HG02973 (cell line): ENCODE data around the gene RTEL1.
A peak's percentile ranks its signal among the peaks of the same experiment; 100 is the strongest.
"Not testable (repeated sequence)": the region's sequence is repeated elsewhere in the genome, so short reads cannot be mapped to it uniquely, and the experiment has no call there.

Experiments
- ATAC-seq: cut with Tn5 transposase; IDR thresholded peaks from one replicate; pipeline ENCODE4 v1.9.1; 2021; ENCODE audit warnings: moderate library complexity; ENCODE audit not compliant: unreplicated experiment

Gene RTEL1

GRCh38 chr20:63657937-63658748 lies at the start of gene RTEL1:
RTEL1 (plus strand) TSS chr20:63658312; CDS start chr20:63659403, 1,091 bp downstream.
- peak; percentile 61 for ATAC-seq

- no peak for ATAC-seq
Measured at GRCh38 chr20:63610581-63611435, 47.3 kb upstream of the RTEL1 start.

- ATAC-seq = no peak
Measured at GRCh38 chr20:63611646-63612045, 46.5 kb upstream of the RTEL1 start.

- no peak for ATAC-seq
Measured at GRCh38 chr20:63612276-63612931, 45.7 kb upstream of the RTEL1 start.

GRCh38 chr20:63613863-63614594 lies 44.1 kb upstream of the RTEL1 start:
- not testable (repeated sequence) for ATAC-seq

GRCh38 chr20:63617092-63617875 lies 40.8 kb upstream of the RTEL1 start:
- no peak for ATAC-seq

- no peak for ATAC-seq
Measured at GRCh38 chr20:63617876-63618265, 40.2 kb upstream of the RTEL1 start.

- ATAC-seq = no peak
Measured at GRCh38 chr20:63618291-63618980, 39.7 kb upstream of the RTEL1 start.

GRCh38 chr20:63619086-63619485 lies 39.0 kb upstream of the RTEL1 start:
- ATAC-seq = no peak

- no peak for ATAC-seq
Measured at GRCh38 chr20:63619505-63619904, 38.6 kb upstream of the RTEL1 start.

GRCh38 chr20:63620991-63621390 lies 37.1 kb upstream of the RTEL1 start:
- no peak for ATAC-seq

- no peak for ATAC-seq
Measured at GRCh38 chr20:63622096-63622495, 36.0 kb upstream of the RTEL1 start.

- no peak for ATAC-seq
Measured at GRCh38 chr20:63622732-63623131, 35.4 kb upstream of the RTEL1 start.

- no peak for ATAC-seq
Measured at GRCh38 chr20:63624486-63624885, 33.6 kb upstream of the RTEL1 start.

- no peak for ATAC-seq
Measured at GRCh38 chr20:63625771-63626423, 32.2 kb upstream of the RTEL1 start.

GRCh38 chr20:63626424-63627128 lies 31.5 kb upstream of the RTEL1 start, which contains the start of gene GMEB2:
GMEB2 (minus strand) TSS chr20:63627101; CDS start chr20:63619397, 7,704 bp downstream.
- peak; percentile 36 for ATAC-seq

- ATAC-seq = peak; percentile 55
Measured at GRCh38 chr20:63627129-63627750, 30.9 kb upstream of the RTEL1 start.
